OCI-LY1 (cell line): Measurements from ENCODE around the gene ARHGEF4.

ENCODE experiments used
- CTCF ChIP-seq: fragments of 200-600 bp; sonication (generic), shearing (Covaris generic); IDR thresholded peaks from 2 replicates; pipeline ENCODE4 v1.5.1; 2017; ENCODE audit warnings: mild to moderate bottlenecking, antibody characterized with exemption, low read length, moderate library complexity, mixed read lengths
- EZH2 ChIP-seq: fragments of 200-600 bp; sonication (generic), shearing (Covaris generic); IDR thresholded peaks from 2 replicates; pipeline ENCODE4 v1.8.0; 2017; ENCODE audit warnings: borderline replicate concordance, mixed run types, mild to moderate bottlenecking, antibody characterized with exemption, low read length, moderate library complexity, mixed read lengths

GRCh38 chr2:131050896-131051295, 214.2 kb downstream of the ARHGEF4 start:
- TF ChIP-seq EZH2 (no peak), CTCF (no peak)
